GM19463 (cell line): Measurements from ENCODE around the gene DNAJB6.
"Not testable (repeated sequence)": the region's sequence is repeated elsewhere in the genome, so short reads cannot be mapped to it uniquely, and the experiment has no call there.

Experiments used
- ATAC-seq: cut with Tn5 transposase; IDR thresholded peaks from one replicate; pipeline ENCODE4 v1.9.1; 2021; ENCODE audit warnings: mild to moderate bottlenecking, moderate library complexity; ENCODE audit not compliant: unreplicated experiment

Gene DNAJB6

GRCh38 chr7:157438121-157439025 lies 101.6 kb downstream of the DNAJB6 start:
- ATAC-seq, result no peak

GRCh38 chr7:157439149-157439548 lies 102.3 kb downstream of the DNAJB6 start:
- no peak for ATAC-seq

DNA sequence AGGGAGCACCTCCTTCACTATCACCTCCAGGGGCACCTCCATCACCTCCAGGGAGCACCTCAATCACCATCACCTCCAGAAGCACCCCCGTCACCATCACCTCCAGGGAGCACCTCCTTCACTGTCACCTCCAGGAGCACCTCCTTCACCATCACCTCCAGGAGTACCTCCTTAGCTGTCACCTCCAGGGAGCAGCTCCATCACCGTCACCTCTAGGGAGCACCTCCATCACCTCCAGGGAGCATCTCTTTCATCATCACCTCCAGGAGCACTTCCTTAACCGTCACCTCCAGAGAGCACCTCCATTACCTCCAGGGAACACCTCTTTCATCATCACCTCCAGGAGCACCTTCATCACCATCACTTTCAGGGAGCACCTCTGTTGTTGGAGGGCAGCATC lies 103.0 kb downstream of the DNAJB6 start:
- no peak for ATAC-seq

- no peak for ATAC-seq
These were observed 103.7 kb downstream of the DNAJB6 start for GRCh38 chr7:157440346-157441022.

- no peak for ATAC-seq
These were observed 104.2 kb downstream of the DNAJB6 start for GRCh38 chr7:157441023-157441399.

GRCh38 chr7:157442456-157442855 lies 105.7 kb downstream of the DNAJB6 start:
- no peak for ATAC-seq

DNA sequence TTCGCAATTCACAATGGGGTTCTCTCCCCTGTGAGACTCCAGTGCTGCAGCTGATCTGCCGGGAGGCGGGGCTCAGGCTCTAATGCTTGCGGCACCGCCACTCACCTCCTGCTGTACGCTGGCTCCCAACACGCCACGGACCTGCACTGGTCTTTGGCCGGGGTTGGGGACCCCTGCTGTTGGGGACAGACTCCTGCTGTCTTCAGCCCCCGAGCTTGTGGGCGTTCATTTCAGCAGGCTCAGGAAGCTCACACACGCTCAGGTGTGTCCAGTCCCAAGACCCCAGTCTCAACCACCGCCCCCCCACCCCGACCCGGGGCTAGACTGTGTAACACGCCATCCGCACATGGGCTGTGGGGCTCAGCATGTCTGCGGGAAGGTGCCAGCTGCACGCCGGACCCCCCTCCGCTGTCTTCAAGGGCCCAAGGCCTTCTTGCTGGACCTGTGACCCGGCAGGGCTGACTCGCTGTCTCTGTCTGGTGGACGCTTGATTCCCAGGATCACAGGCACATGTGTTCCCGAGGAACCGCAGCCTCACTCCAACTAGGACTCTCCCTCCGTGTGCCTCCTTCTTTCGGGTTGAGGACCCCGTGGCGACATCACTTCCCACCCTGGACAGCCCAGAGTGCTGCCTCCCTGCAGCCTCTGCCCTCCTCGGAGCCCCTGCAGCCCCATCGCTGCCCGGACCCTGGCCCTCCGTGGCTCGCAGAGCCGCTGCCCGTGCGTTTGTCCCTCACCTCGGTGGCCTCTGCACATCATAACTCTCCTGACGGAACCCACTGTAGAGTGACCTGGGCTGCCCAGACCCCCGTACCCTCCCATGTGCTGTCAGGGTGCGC lies 106.4 kb downstream of the DNAJB6 start:
- no peak for ATAC-seq

DNA sequence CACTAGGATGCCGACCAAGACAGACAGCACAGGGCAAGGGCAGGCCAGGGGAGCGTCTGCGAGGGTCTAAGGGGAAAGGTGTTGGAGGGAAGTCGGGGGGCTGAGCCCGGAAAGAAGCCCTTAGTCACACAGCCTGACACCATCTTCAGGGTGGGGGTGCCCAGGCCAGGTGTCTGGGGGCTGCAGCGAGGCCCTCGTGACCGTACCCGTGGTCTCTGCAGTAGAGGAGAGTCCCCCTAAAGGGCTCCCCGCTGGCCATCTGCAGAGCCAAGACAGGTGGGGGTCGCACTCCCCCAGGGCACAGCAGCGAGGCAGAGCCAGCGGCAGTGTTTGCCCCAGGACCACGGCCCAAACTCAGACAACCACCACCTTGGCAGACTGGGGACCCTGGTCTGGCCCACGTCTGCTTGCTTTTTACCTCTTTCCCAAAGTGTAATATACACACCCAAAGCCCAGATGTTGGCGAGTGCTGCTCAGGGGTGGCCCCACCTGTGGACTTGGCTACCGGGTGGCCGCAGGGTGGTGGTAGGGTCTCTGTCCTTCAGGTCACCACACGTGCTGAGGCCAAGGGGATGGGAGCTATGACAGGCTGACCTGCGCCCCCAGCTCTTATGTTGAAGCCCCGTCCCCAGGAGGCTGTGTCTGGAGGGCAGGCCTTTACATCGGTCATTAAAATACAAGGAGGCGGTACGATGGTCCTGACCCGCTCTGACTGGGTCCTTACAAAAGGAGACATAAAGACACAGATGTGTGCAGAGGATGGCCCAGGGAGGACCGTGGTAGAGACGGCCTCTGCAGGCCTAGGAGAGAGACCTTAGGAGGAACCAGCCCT lies 107.4 kb downstream of the DNAJB6 start:
- no peak for ATAC-seq

- ATAC-seq, result no peak
These were observed 108.0 kb downstream of the DNAJB6 start for GRCh38 chr7:157444843-157445135.

DNA sequence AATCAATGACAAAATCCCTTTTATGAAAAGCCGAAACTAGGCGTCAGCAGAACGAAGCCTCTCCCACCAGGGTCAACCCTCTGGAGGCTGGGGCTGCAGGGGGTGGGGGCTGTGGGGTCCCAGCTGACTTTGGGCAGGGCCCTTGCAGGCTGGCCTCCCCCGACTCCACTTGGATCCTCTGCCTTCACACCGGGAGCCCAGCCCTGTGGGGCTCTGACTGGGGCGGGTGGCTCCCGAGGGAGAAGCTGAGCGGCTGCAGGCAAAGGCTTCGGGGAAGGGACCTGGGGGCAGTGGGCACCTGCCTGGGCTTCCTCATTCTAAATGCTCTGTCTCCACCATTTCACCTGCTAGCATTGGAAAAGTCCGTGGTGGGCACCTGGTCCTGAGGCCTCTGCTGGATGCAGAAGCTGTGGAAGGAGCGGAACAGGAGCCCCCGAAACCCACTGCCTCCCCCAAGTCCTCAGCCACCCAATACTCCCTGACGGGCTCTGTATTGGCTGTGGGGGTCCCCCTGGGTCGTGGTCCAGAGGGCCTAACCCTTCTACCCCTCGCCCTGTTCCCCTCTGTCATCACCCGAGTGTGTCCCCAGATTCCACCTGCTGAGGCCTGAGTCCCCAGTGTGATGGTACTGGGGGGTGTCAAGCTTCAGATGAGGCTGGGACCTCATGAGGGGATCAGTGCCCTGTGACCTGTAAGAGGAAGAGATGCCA lies 108.6 kb downstream of the DNAJB6 start:
- no peak for ATAC-seq

DNA sequence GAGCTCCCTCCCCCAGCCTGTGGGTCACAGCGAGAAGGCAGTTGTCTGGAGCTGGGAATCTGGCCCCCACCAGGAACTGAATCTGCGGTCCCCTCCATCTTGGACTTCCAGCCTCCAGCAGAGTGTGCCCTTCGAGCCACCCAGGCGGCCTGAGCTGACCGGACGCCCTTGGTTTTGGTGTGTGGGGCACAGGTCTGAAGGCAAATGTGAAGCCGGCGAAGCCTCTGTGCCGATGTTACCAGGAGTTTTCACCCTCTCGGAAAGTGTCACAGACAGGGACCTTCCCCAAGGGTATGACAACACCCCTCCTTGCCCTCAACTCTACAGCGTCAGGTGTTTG lies 109.1 kb downstream of the DNAJB6 start:
- ATAC-seq, result no peak

DNA sequence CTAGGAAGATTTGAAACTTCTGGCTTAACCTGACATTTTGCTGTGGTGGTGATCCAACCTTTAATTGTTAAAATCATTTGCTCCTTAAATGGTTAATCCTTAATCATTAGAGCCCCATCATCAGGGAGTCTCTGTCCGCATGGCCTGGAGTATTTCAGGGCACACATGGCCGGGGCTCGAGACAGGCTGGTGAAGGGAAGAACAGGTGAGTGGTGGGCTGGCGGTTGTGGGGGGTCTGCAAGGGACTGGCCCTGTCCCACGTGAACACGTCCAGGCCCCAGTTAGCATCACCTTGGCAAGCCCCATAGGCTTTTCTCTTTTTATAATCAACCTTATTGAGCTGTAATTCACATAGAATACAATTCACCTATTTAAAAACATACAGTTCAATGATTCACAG lies 109.5 kb downstream of the DNAJB6 start:
- ATAC-seq, result no peak

DNA sequence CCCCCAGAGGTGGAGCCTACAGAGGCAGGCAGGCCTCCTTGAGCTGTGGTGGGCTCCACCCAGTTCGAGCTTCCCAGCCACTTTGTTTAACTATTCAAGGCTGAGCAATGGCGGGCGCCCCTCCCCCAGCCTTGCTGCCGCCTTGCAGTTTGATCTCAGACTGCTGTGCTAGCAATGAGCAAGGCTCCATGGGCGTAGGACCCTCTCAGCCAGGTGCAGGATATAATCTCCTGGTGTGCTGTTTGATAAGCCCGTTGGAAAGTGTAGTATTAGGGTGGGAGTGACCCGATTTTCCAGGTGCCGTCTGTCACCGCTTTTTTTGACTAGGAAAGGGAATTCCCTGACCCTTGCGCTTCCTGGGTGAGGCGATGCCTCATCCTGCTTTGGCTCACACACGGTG lies 117.2 kb downstream of the DNAJB6 start:
- ATAC-seq, result not testable (repeated sequence)

- ATAC-seq, result no peak
These were observed 120.8 kb downstream of the DNAJB6 start for GRCh38 chr7:157457355-157458253.

DNA sequence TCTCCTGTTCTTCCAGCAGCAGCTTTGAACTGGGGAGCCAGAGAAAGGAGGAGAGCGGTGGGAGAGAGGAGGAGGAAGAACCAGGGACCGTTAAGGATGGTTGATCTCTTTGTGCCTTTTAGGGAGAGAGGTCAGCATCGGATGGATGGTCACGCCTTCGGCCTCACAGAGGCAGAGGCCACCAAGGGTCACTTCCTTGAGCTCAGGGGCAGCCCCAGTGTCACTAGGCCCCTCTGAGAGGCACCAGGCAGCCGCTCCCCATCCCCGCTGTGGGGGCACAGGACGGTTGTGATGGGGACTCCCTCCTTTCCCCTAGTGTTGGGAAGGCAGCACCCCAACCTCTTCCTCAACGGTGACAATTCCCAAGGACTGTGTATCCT lies 121.4 kb downstream of the DNAJB6 start:
- ATAC-seq, result no peak

DNA sequence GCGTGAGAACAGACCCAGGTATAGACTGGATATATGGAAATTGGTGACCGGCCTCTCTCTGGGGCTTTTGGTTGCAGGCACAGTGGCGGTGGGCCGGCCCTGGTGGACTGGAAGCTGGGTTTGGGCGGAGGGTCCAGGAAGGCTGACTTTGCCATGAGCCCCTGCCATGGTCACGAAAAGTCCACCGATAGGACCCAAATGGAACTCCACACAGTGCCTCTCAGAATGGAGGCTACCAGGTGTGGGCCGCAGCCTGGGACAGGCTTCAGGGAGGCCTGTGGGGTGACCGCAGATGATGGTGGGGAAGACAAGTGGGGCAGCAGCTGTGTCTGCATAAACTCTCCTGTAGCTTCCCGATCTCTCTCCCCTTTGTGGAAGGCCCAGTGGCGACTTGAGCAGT lies 123.2 kb downstream of the DNAJB6 start:
- no peak for ATAC-seq

DNA sequence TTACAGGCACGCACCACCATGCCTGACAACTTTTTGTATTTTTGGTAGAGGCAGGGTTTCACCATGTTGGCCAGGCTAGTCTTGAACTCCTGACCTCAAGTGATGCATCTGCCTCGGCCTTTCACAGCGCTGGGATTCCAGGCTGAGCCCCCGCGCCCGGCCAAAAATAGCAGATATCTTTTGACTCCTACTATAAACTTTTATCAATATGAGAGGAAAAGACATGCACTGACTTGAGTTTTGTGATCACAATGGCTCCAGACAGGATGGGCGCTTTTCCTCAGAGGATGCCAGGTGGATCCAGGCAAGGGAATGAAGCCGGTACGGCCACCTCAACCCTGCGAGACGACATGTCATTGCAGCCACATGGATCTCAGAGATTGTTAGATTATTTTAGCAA lies 123.9 kb downstream of the DNAJB6 start:
- no peak for ATAC-seq

GRCh38 chr7:157461573-157462418 lies 125.0 kb downstream of the DNAJB6 start:
- no peak for ATAC-seq
